HepG2 (cell line): ENCODE data around the gene ARPIN. TPM values are rescaled to one million over a fixed set of nuclear protein-coding genes. Genes with fewer than 3 reads are reported as not detected.

Experiments used
- ATAC-seq: fragments of 200-7000 bp; cut with Tn5 transposase; 3 replicates; pipeline ENCODE4 v1.9.1; 2020; ENCODE audit warnings: mild to moderate bottlenecking, moderate library complexity
- BruUV-seq: library from RNA; stranded (reverse); fragments of 400-500 nt; replicated peaks from 2 replicates; lab custom pipeline; 2021; lab: Mats Ljungman, UMichigan
- CTCF ChIA-PET: fragments of 300-600 bp; formaldehyde crosslinking; extraction: SDS; loops from one replicate; lab custom pipeline; 2021; ENCODE audit warnings: low total read pairs, inconsistent platforms, low intra/inter-chr PET ratio; lab: Yijun Ruan, JAX
- POLR2A ChIA-PET: fragments of 350-600 bp; sonication (Branson Sonifier 250); formaldehyde crosslinking; loops from one replicate; lab custom pipeline; 2020; ENCODE audit warnings: antibody characterized with exemption, inconsistent platforms; lab: Yijun Ruan, JAX
- DNase-seq: peaks from one replicate; pipeline ENCODE4 v3.0.0-alpha.2; 2015; ENCODE audit warnings: low spot score
- FAIRE-seq: peaks from 3 replicates; lab custom pipeline; 2011; peaks lifted over from hg19 to GRCh38; lab: Jason Lieb, UNC
- H2AFZ ChIP-seq: one replicate; pipeline ENCODE4 v1.6.1; 2011; ENCODE audit warnings: low read length, inconsistent platforms
- H3K27ac ChIP-seq: fragments of 300-600 bp; 3 replicates; pipeline ENCODE4 v1.8.0; 2011; ENCODE audit warnings: mixed run types, mild to moderate bottlenecking, mixed read lengths, low read length, inconsistent platforms; ENCODE audit not compliant: insufficient read depth; ENCODE audit errors: extremely low read length
- H3K27me3 ChIP-seq, 2 experiments: fragments of 200-600 bp in 1 of 2; 2 replicates in 1 of 2; 3 replicates in 1 of 2; pipeline versions ENCODE4 v1.6.0 to v1.8.0; 2011; ENCODE audit warnings: low read length in 2 of 2, mild to moderate bottlenecking in 2 of 2, moderate library complexity in 2 of 2, inconsistent platforms in 1 of 2; ENCODE audit not compliant: insufficient read depth in 2 of 2, control insufficient read depth in 1 of 2
- H3K36me3 ChIP-seq, 2 experiments: fragments of 200-600 bp in 1 of 2; replicated peaks in 1 of 2; 2 replicates in 1 of 2; 3 replicates in 1 of 2; pipeline versions ENCODE4 v1.5.1 to v1.8.0; 2011; ENCODE audit warnings: low read length in 2 of 2, inconsistent platforms in 1 of 2; ENCODE audit not compliant: insufficient read depth in 2 of 2, control insufficient read depth in 1 of 2
- H3K4me1 ChIP-seq: 2 replicates; pipeline ENCODE4 v1.5.1; 2012; ENCODE audit warnings: low read length, inconsistent platforms; ENCODE audit not compliant: insufficient read depth
- H3K4me2 ChIP-seq: 2 replicates; pipeline ENCODE4 v1.6.0; 2011; ENCODE audit warnings: low read depth, low read length, inconsistent platforms
- H3K4me3 ChIP-seq, 3 experiments: fragments of 200-600 bp in 1 of 3; sonication (generic), shearing (Covaris generic) in 1 of 3; replicated peaks in 1 of 3; 2 replicates each; pipeline ENCODE4 v1.5.1; 2011 to 2016; ENCODE audit warnings: low read length in 3 of 3, inconsistent platforms in 2 of 3, low read depth in 2 of 3, mild to moderate bottlenecking in 2 of 3, control low read depth in 1 of 3, mixed read lengths in 1 of 3; ENCODE audit not compliant: insufficient read depth in 1 of 3
- H3K79me2 ChIP-seq: one replicate; pipeline ENCODE4 v1.6.1; 2011; ENCODE audit warnings: low read length, inconsistent platforms; ENCODE audit not compliant: insufficient read depth
- H3K9ac ChIP-seq: 2 replicates; pipeline ENCODE4 v1.6.0; 2011; ENCODE audit warnings: mild to moderate bottlenecking, low read depth, low read length, inconsistent platforms; ENCODE audit not compliant: insufficient read depth
- H3K9me3 ChIP-seq: 2 replicates; pipeline ENCODE4 v1.5.1; 2012; ENCODE audit warnings: mild to moderate bottlenecking, low read length
- H4K20me1 ChIP-seq: 2 replicates; pipeline ENCODE4 v1.6.0; 2011; ENCODE audit warnings: inconsistent platforms, mild to moderate bottlenecking, low read length, moderate library complexity; ENCODE audit not compliant: insufficient read depth
- BHLHE40 ChIP-seq: IDR thresholded peaks from 2 replicates; pipeline ENCODE4 v1.6.1; 2011; ENCODE audit warnings: low read length, improper control_type of control experiment
- ZNF10 ChIP-seq: sonication (generic); formaldehyde crosslinking; IDR thresholded peaks from 2 replicates; pipeline ENCODE4 v1.4.0; 2020; ENCODE audit warnings: mild to moderate bottlenecking, low read depth, missing genetic modification reagents, borderline replicate concordance
- ZNF230 ChIP-seq: sonication (generic); formaldehyde crosslinking; IDR thresholded peaks from 2 replicates; pipeline ENCODE4 v1.4.0; 2020; ENCODE audit warnings: mild to moderate bottlenecking, missing genetic modification reagents
- ZNF260 ChIP-seq: sonication (generic); formaldehyde crosslinking; IDR thresholded peaks from 2 replicates; pipeline ENCODE4 v1.4.0; 2020; ENCODE audit warnings: missing genetic modification reagents, low read depth, mild to moderate bottlenecking, borderline replicate concordance
- ZNF746 ChIP-seq: sonication (generic); formaldehyde crosslinking; IDR thresholded peaks from 2 replicates; pipeline ENCODE4 v1.8.0; 2022; ENCODE audit warnings: mild to moderate bottlenecking, missing genetic modification reagents
- WGBS: methylation state at CpG from one replicate; pipeline ENCODE4 v1.1.6; 2017; ENCODE audit warnings: low lambda C conversion rate; 5-methylcytosine and 5-hydroxymethylcytosine counted together
- in situ Hi-C: cut with HindIII; loops from 2 replicates; pipeline ENCODE4 v1.10.0; 2017; ENCODE audit warnings: low pct_unique_long_range_greater_than_20kb; ENCODE audit not compliant: extremely low pct_ligation_motif_present
- intact Hi-C: fragments of 100-400 bp; cut with micrococcal nuclease; formaldehyde crosslinking; loops from one replicate; pipeline ENCODE4 v1.10.0; 2022; ENCODE audit not compliant: unreplicated experiment
- polyA plus RNA-seq, 8 experiments: library from polyadenylated mRNA; depleted of rRNA in 3 of 8; stranded (reverse) in 7 of 8; unstranded in 1 of 8; fragments of >200 nt; fragmentation: Illumina TruSeq in 4 of 8; extraction: Trizol in 4 of 8; gene quantifications; 2 replicates each; pipeline versions ENCODE4 v1.2.1 to v1.2.3, GENCODE V29; 2011 to 2016; ENCODE audit warnings: low read depth in 4 of 8, missing spikeins in 1 of 8, mixed read lengths in 1 of 8; ENCODE audit not compliant: insufficient read depth in 1 of 8
- total RNA-seq, 5 experiments: library from RNA; depleted of rRNA; stranded (reverse); fragments of >200 nt; fragmentation: Illumina TruSeq; extraction: Trizol; gene quantifications; 2 replicates each; pipeline ENCODE4 v1.2.3, GENCODE V29; 2016; ENCODE audit warnings: low read depth in 1 of 5
- TF ChIP-seq, protein P1 (sequence below): sonication (generic); formaldehyde crosslinking; IDR thresholded peaks from 2 replicates; pipeline ENCODE4 v1.4.0; 2020; ENCODE audit warnings: missing genetic modification reagents
- TF ChIP-seq, protein P2 (sequence below): sonication (generic); formaldehyde crosslinking; IDR thresholded peaks from 2 replicates; pipeline ENCODE4 v1.4.0; 2020; ENCODE audit warnings: mild to moderate bottlenecking, missing genetic modification reagents
- TF ChIP-seq, protein P3 (sequence below): sonication (generic); formaldehyde crosslinking; IDR thresholded peaks from 2 replicates; pipeline ENCODE4 v1.8.0; 2022; ENCODE audit warnings: low read depth, missing genetic modification reagents

Gene ARPIN
- total and polyA plus RNA-seq, 2 of the 13 experiments (the other 11 are each of a cell fraction or from before 2014, with no cell fraction given), result 2.8 to 5.0 TPM

DNA sequence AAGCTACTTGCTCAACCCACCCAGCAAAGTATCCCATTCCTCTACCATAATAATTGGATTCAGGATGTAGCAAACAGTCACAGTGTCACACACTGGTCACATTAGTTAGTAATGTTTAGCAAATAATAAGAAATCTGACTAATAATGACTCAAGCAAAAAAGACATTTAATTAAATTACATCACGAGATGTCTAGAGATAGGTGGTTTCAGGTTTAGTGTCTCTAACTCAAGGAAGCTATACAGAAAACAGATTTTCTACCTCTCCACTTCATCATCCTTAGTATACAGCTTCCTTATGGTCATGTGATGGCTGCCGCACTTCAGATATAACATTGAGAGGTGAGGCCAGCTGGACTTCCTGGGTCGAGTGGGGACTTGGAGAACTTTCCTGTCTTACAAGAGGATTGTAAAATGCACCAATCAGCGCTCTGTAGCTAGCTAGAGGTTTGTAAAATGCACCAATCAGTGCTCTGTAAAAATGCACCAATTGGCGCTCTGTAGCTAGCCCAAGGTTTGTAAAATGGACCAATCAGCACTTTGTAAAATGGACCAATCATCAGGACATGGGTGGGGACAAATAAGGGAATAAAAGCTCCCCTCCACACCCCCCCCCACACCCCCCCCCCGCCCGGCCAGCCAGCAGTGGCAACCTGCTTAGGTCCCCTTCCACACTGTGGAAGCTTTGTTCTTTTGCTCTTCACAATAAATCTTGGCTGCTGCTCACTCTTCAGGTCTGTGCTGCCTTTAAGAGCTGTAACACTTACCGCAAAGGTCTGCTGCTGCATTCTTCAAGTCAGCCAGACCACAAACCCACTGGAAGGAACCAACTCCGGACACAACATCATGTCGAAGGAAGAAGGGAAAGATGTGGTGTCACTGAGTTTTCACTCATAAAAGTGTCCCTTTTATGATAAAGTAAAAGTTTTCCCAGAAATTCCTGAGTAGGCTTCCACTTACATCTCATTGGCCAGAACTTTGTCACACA, 24.9 kb upstream of the ARPIN start (continued):
- TF ChIP-seq, protein P1, sequence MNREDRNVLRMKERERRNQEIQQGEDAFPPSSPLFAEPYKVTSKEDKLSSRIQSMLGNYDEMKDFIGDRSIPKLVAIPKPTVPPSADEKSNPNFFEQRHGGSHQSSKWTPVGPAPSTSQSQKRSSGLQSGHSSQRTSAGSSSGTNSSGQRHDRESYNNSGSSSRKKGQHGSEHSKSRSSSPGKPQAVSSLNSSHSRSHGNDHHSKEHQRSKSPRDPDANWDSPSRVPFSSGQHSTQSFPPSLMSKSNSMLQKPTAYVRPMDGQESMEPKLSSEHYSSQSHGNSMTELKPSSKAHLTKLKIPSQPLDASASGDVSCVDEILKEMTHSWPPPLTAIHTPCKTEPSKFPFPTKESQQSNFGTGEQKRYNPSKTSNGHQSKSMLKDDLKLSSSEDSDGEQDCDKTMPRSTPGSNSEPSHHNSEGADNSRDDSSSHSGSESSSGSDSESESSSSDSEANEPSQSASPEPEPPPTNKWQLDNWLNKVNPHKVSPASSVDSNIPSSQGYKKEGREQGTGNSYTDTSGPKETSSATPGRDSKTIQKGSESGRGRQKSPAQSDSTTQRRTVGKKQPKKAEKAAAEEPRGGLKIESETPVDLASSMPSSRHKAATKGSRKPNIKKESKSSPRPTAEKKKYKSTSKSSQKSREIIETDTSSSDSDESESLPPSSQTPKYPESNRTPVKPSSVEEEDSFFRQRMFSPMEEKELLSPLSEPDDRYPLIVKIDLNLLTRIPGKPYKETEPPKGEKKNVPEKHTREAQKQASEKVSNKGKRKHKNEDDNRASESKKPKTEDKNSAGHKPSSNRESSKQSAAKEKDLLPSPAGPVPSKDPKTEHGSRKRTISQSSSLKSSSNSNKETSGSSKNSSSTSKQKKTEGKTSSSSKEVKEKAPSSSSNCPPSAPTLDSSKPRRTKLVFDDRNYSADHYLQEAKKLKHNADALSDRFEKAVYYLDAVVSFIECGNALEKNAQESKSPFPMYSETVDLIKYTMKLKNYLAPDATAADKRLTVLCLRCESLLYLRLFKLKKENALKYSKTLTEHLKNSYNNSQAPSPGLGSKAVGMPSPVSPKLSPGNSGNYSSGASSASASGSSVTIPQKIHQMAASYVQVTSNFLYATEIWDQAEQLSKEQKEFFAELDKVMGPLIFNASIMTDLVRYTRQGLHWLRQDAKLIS (CRISPR knock-in tag), result no peak
- TF ChIP-seq, all 625 proteins: peak for 0

DNA sequence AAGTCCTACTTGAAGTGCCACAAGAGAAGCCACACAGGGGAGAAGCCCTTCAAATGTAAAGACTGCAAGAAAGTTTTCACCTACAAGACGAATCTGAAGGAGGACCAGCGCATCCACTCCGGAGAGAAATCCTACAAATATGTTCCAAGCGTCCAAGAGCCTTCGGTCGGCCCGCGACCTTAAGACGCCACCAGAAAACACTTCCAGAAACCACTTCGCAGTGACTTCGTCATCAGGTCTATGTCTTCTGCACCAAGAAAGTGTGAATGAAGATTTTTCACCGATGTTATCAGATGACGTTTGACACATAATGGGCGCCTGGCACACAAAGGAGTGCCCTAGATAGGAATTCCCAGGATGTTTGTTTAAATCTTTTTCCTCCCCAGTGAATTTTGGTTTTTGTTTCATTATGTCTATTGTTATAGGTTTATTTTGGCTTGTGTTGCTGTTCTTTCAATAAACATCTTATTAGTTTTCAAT, 24.1 kb upstream of the ARPIN start:
- ChIA-PET CTCF (no interaction called here), POLR2A (no interaction called here)
- H3K27ac ChIP-seq, result no peak overlapping the region
- ATAC-seq (no peak), FAIRE-seq (no peak), DNase-seq (no peak)
- no peaks in the 10 kb centered on the region for H3K79me2 ChIP-seq
- no peaks in the 10 kb centered on the region for H3K36me3 ChIP-seq
- H3K4me2 ChIP-seq, result no peak overlapping the region
- H4K20me1 ChIP-seq, result no peaks in the 10 kb centered on the region
- H3K9me3 ChIP-seq, result no peaks in the 10 kb centered on the region
- 55% methylated on average over 14 of the region's 14 CpGs for WGBS
- peaks cover 0 to 21% of the 10 kb centered on the region in 2 experiments; a peak in 3 of 5 replicates for H3K27me3 ChIP-seq
- H3K4me3 ChIP-seq, result no peak overlapping the region
- no peak overlapping the region for H3K9ac ChIP-seq
- H3K4me1 ChIP-seq, result no peaks in the 10 kb centered on the region
- in situ Hi-C loops (no loop called here), intact Hi-C loops (no loop called here)
- BruUV-seq, result no TSS peak
- no peak overlapping the region for H2AFZ ChIP-seq
- no peak for TF ChIP-seq ZNF230 (CRISPR knock-in tag)
- TF ChIP-seq ZNF260, result no peak
- no peak for TF ChIP-seq ZNF746 (CRISPR knock-in tag)
- TF ChIP-seq BHLHE40, result no peak
- TF ChIP-seq ZNF10 (CRISPR knock-in tag), result no peak
- TF ChIP-seq, protein P2, sequence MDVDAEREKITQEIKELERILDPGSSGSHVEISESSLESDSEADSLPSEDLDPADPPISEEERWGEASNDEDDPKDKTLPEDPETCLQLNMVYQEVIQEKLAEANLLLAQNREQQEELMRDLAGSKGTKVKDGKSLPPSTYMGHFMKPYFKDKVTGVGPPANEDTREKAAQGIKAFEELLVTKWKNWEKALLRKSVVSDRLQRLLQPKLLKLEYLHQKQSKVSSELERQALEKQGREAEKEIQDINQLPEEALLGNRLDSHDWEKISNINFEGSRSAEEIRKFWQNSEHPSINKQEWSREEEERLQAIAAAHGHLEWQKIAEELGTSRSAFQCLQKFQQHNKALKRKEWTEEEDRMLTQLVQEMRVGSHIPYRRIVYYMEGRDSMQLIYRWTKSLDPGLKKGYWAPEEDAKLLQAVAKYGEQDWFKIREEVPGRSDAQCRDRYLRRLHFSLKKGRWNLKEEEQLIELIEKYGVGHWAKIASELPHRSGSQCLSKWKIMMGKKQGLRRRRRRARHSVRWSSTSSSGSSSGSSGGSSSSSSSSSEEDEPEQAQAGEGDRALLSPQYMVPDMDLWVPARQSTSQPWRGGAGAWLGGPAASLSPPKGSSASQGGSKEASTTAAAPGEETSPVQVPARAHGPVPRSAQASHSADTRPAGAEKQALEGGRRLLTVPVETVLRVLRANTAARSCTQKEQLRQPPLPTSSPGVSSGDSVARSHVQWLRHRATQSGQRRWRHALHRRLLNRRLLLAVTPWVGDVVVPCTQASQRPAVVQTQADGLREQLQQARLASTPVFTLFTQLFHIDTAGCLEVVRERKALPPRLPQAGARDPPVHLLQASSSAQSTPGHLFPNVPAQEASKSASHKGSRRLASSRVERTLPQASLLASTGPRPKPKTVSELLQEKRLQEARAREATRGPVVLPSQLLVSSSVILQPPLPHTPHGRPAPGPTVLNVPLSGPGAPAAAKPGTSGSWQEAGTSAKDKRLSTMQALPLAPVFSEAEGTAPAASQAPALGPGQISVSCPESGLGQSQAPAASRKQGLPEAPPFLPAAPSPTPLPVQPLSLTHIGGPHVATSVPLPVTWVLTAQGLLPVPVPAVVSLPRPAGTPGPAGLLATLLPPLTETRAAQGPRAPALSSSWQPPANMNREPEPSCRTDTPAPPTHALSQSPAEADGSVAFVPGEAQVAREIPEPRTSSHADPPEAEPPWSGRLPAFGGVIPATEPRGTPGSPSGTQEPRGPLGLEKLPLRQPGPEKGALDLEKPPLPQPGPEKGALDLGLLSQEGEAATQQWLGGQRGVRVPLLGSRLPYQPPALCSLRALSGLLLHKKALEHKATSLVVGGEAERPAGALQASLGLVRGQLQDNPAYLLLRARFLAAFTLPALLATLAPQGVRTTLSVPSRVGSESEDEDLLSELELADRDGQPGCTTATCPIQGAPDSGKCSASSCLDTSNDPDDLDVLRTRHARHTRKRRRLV (CRISPR knock-in tag), result no peak
- TF ChIP-seq, protein P3, sequence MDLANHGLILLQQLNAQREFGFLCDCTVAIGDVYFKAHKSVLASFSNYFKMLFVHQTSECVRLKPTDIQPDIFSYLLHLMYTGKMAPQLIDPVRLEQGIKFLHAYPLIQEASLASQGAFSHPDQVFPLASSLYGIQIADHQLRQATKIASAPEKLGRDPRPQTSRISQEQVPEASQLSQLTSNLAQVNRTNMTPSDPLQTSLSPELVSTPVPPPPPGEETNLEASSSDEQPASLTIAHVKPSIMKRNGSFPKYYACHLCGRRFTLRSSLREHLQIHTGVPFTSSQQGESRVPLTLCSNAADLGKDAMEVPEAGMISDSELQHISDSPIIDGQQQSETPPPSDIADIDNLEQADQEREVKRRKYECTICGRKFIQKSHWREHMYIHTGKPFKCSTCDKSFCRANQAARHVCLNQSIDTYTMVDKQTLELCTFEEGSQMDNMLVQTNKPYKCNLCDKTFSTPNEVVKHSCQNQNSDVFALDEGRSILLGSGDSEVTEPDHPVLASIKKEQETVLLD (CRISPR knock-in tag), result no peak
